ENCODE results near the gene IL10RA. TPM values are rescaled to one million over a fixed set of nuclear protein-coding genes. Genes with fewer than 3 reads are reported as not detected.

IL10RA gene
- total RNA-seq, 1 donor = 11.8 TPM

DNA sequence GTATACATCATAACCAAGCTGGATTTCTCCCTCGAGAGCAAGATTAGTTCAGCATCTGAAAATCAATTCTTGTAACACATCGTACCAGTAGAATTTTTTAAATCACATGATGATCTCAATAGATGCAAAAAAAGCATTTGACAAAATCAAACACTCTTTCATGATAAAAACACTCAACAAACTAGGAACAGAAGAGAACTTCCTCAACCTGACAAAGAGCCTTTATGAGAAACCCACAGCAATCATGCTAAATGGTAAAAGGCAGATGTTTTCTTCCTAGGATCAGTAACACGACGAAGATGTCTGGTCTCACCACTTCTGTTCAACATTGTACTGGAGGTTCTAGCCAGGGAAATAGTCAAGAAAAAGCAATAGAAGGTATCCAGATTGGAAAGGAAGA lies 56.6 kb downstream of the IL10RA start:
- DNase-seq (ENCODE audit: low read depth in 2 of 3, low spot score in 2 of 3) = no peak

GRCh38 chr11:118045191-118045590 lies 59.0 kb downstream of the IL10RA start:
- no peak for DNase-seq (ENCODE audit: low read depth in 2 of 3, low spot score in 2 of 3)

DNA sequence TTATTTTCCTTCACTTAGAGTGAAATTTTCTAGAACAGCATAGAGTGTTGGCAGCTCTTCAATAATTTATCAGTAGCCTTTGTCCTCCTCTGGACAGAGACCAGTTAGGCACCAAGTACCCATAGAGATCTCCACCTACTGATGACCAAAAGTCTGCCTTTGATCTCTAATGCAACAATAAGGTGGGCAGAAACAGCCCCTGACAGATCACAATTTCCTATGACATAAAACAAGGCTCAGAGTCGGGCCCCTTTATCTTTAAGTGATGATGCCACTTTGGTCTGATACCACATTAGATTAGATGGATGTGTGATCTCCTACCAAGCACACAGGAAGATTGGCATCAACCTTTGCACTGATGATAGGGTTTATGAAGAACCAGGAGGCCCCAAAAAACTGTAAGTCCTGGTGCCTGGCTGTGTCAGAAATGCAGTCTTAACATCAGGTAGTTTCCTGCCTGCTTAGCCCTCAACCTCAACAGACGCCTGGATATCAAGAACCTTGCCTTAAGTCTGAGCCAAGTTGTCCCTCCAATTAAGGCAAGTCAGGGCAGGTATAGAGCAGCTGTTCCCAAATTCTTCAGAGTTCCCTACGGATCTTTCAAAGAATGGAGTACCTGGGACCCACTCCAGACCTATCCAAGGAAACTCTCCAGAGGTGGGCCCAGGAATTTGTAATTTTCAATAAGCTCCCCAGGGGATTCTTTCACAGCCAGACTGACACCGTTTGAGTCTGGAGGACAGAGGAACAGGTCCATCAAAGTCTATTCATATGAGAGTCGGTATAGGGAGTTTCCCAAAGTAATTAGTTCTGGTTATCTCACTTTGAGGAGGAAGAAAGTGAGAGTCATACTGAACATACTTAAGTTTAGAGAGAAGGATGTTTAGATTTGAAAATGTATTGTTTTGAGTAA lies 60.1 kb downstream of the IL10RA start:
- no peak for DNase-seq (ENCODE audit: low read depth in 2 of 3, low spot score in 2 of 3)

GRCh38 chr11:118046964-118047700 lies 60.9 kb downstream of the IL10RA start:
- DNase-seq (ENCODE audit: low read depth in 2 of 3, low spot score in 2 of 3) = no peak

DNA sequence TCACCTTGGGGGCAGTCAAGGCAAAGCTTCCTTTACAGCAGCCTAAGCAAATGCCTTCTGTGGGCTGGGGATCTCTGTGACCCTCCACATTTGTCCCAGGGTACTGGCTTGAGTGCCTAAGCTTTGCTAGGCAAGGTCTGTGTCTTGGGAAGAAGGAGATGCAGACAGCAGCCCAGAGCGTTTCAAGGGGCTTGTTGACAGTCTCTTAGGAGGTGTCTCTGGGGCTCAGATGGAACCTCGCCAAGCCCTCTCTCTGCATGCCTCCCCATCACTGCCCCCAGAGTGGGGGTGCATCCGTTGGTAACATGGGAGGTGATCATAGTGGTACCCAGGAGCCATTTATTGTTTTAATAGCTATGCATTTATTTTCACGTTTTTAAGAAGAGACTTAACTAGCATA lies 61.6 kb downstream of the IL10RA start:
- no peak for DNase-seq (ENCODE audit: low read depth in 2 of 3, low spot score in 2 of 3)

- DNase-seq (ENCODE audit: low read depth in 2 of 3, low spot score in 2 of 3) = no peak
Observed at GRCh38 chr11:118048472-118049370, 62.5 kb downstream of the IL10RA start.

GRCh38 chr11:118049771-118050170 lies 63.6 kb downstream of the IL10RA start:
- DNase-seq (ENCODE audit: low read depth in 2 of 3, low spot score in 2 of 3) = no peak

GRCh38 chr11:118050208-118050891 lies 64.2 kb downstream of the IL10RA start:
- DNase-seq (ENCODE audit: low read depth in 2 of 3, low spot score in 2 of 3) = no peak

Other genes starting within 250 kb of the IL10RA start
- 0.27 TPM for gene DSCAML1, start 189.2 kb upstream of the IL10RA start, total RNA-seq
- 0.54 TPM for gene FXYD2, start 161.7 kb upstream of the IL10RA start, total RNA-seq
- gene FXYD6, start 109.7 kb upstream of the IL10RA start, total RNA-seq = 1.3 TPM
- gene TMPRSS13, start 57.0 kb upstream of the IL10RA start, total RNA-seq = 0.54 TPM
- gene TMPRSS4, start 90.7 kb downstream of the IL10RA start, total RNA-seq = not detected
- under 0.01 TPM for gene SMIM35, start 100.6 kb downstream of the IL10RA start, total RNA-seq
- gene SCN4B, start 166.4 kb downstream of the IL10RA start, total RNA-seq = not detected
- not detected for gene SCN2B, start 190.2 kb downstream of the IL10RA start, total RNA-seq
- 26.9 TPM for gene JAML, start 238.6 kb downstream of the IL10RA start, total RNA-seq

Measured in hematopoietic multipotent progenitor cell (in vitro differentiated cells).